NCI-H146 (cell line): ENCODE results near the gene AHI1.
"Not testable (repeated sequence)": the region's sequence is repeated elsewhere in the genome, so short reads cannot be mapped to it uniquely, and the experiment has no call there.

Experiments
- DNase-seq: peaks from one replicate; lab custom pipeline; 2025; lab: John Stamatoyannopoulos, UW

The AHI1 gene

DNA sequence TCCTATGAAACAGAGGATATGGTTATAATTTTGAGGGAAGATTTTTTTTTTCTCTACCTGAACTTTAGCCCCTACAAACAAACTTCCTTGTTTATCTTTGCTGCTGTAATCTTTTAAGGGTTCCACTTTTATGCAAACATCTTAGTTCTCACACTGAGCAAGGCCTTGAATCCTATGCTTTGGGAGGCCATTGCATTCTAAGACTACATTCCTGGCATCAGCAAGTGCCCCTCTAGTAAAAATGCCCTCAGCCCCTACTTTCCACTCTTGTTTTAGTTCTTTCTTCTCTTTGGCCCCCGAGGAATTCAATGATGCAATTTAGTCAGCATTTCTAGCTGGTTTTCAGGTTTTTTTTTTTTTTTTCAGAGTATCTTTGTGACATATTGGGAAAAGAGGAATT is 8.1 kb upstream of the AHI1 start:
- DNase-seq, result no peak

DNA sequence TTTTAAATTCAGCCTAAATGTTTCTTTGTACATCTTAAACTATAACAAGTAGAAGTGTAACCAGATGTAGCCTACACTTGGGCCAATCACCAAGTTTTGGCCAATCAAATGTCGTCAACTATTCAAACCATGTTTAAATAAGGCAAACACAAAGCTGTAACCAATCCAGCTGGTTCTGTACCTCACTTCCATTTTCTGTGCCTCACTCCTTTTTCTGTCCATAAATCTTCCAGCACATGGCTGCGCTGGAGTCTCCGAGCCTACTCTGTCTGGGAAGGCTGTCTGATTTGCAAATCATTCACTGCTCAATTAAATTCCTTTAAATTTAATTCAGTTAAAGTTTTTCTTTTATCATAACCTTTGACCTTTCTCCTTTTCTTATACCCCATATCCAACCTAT is 7.7 kb upstream of the AHI1 start:
- no peak for DNase-seq

DNA sequence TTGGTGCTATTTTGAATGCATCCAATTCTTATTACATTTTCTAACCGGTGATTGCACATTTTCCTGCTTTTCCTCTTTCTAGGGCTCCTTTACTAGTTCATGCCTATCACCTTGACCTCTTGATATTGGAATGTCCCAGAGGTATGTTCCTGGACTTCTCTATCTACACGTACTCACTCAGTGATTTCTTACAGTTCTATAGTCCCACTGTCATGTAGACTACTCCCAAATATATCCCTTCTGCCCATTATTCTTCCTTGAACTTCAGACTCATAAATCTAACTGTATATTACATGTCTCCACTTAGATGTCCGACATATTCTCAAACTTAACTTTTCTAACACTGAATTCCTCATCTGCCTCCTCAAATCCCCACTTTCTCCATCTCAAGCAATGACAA is 7.2 kb upstream of the AHI1 start:
- no peak for DNase-seq

DNA sequence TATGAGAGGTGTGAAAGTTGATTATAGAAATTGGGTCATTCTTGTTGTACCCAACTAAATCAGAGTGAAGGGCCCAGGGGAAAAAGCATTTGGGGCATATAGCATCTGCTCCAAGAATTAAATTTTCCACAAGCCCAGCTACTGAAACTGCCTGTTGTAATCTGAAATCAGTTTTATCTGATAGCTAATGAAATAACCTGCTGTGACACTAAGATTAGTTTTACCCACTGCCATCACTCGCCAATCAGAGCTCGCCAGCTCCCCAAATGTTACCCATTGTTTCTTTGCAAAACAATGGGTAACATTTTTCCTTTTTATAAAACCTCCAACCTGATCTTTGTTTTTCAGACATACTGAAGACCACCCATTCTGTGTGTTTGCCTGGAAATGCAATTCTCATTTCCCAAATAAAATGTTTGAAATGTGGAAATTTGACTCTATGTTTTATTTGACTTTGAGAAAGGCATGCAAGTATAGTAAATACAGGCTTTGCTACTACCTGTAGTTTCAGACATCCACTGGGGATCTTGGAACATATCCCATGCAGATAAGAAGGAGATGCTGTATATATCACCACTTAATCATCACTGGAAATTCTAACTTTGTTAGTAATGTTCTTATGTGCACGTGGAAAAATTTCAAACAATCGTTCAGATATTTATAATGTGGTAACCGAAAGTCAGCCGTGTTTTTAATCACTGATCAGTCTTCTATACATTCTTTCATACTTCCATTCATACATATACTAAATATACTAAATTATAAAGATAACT is 6.3 kb upstream of the AHI1 start:
- DNase-seq, result no peak

DNA sequence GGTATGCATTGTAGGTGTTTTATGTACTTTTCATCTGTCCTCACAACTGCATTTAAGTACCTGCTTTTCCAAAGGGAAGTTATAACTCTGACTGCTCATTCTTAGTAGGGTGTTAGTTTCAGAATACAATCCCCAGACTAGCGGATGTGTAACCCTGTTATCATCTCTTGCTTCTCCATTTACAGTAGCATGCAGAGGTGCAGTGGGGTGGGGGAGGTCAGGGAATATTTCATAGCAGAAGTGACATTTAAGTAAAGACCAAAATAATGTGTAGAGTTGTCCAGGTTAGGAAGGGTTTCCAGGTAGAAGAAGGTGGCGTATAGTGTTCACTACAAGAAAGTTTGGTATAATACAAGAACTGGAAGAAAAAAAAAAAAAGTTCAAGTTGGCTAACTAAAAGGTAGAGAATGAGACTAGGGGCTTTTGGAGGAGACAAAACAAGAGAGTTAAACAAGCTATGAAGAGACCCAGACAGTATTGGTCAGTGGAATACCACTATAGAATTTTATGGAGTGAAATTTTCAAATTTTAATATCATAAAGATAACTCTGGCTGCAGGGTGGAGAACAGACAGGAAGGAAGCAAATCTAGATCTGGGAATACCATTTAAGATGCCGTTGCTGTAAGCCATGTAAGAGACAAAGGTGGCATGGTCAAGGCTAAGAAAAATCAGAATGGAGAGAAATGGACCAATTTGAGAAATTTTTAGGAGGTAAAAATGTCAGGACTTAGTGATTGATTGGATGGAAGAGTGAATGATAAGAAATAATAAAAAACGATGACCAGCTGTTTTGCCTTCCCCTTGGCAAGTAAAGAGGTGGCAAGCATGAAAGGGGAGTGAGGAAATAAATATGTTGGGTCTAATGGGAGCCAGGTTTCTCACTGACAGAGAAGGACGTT is 2.2 kb upstream of the AHI1 start:
- no peak for DNase-seq

DNA sequence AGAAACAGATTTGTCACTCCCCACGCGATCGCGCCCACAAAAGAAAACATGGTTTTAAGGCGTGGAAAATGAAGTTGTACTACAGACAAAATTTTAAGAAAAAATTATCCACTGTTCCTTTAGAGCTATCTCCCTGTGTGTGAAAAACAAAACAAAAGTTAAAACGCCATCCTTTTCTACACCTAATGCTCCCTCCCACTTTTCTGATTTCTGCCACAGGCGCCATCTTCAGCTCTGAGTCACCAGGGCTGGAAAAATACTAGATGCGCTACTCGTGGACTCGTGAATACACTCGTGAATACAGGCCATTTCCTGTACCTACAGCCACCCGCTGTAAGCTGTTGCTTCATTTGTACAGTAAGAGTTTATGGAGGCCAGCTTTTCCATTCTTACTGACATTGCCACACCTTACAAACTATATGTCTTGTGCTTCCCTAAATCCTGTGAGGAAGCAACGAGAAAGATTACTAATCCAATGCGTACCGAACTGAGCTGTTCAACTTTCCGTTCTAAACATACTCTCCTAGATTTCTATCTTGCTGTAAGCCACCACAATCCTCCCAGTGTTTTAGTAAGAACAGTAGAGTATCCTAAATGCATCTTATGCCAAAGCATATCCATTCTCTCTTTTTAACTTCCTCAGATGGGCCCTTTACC is 773 bp upstream of the AHI1 start:
- DNase-seq, result peak; percentile 83

DNA sequence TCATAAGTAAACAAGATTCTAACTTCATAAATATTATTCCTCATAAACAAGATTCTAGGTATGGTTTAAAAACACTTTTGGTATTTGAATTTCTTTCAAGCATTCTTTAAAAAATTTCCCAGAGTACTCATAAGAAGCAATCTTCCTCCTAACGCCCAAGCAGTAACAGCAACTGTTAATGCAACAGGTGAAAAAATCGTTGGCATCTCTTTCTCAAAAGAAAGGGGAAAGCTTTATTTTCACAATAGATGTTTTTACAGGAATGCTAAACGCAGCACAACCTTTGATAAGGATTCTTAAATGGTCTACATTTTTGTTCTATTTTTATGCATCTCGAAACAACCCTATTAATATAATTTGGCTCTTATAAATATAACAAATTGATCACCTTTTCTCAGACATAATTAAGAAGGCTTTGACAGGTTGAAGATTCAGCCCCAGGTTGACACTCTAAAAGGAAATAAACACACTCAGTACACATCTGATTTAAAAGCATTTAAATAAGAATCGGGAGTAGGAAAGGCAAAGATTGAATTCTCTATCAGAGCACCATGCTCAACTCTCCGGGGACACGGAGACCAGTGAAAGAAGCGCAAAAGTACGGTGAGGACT is 634 bp downstream of the AHI1 start:
- DNase-seq, result peak; percentile 12

DNA sequence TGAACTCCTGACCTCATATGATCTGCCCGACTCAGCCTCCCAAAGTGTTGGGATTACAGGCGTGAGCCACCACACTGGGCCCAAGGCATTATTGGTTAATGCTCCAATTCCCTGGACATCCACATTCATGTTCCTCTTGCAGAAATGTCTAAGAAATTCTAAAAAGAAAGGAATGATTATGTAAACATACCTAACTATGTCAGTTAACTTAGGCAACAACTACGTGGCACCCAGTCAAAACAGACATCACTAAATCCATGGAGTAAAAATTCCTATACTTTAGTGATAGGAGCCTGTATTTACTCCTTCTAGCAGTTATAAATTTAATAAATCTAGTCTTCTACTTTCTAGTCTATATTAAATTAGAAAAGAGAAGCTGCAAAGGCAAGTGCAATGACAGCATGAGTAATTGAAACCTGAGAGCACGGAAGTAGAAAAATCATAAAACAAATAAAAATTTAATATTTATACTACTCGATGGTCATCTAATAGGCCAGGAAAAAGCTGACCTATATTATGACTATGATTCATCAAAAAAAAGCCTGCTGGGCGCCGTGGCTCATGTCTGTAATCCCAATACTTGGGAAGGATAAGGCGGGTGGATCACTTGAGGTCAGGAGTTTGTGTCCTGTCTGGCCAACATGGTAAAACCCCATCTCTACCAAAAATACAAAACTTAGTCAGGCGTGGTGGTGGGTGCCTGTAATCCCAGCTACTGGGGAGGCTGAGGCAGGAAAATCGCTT is 4.2 kb downstream of the AHI1 start:
- no peak for DNase-seq

DNA sequence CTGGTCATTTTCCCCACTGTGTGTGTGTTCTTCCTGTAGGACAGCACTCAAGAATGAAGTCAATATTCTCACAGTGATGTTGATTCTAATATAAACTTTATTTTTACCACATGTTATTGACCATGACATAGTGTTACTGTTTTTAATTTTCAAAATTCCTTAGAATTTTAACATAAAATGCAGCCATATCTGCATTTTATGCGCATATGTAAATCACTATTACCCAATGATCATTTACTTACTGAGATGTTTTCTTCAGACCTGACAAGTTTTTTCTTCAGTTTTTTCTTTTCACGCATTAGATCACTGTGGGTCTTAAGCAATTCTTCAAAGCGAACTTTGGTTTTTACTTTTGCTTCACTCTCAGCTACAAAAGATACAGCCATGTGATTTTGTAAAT is 7.2 kb downstream of the AHI1 start:
- no peak for DNase-seq

DNA sequence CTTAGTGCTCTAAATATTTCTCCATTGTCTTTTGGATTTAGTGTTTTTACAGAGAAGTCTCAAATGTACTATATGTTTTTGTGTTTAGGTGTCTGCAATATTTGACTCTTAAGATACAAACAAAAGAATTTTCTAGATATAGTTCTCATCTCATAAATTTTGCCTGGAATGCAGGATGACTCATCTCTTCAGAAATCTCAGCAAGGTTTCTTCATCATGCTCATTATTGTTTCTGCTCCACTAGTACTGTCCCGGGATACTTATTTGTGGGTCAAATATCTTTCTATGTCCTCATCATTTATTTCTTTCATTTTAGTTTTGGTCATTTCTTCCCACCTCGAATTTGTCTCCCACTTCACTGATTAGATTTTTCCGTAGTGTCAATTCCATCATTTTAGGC is 9.5 kb downstream of the AHI1 start:
- DNase-seq, result no peak

DNA sequence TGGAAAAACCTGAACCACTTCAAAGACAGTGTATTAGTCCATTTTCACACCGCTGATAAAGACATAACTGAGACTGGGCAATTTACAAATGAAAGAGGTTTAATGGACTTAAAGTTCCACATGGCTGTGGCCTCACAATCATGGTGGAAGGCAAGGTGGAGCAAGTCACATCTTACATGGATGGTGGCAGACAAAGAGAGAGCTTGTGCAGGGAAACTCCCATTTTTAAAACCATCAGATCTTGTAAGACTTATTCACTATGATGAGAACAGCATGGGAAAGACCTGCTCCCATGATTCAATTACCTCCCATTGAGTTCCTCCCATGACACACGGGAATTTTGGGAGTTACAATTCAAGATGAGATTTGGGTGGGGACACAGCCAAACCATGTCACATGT is 13.6 kb downstream of the AHI1 start:
- DNase-seq, result not testable (repeated sequence)

DNA sequence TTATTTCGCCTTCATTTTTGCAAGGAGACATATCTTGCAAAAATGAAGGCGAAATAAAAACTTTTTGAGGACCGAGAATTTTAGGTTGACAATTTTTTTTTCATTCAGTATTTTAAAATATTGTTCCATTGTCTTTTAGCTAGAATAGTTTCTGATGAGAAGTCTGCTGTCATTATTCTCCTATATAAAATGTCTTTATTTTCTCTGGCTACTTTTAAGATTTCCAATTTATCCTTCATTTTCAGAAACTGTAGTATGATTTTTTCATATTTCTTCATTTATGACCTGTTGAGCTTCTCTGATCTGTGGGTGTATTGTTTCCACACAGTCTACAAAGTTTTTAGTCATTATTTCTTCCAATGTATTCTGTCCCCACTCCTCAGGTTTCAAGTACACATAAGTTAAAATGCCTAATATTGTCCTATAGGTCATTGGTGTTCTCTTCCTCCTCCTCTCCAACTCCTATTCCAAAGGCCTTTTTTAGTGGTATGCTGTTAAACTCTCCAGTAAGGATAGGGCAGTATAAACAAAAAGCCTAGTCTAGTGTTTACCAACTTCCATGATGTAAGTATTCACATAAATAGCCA is 15.7 kb downstream of the AHI1 start:
- DNase-seq, result peak; percentile 21

DNA sequence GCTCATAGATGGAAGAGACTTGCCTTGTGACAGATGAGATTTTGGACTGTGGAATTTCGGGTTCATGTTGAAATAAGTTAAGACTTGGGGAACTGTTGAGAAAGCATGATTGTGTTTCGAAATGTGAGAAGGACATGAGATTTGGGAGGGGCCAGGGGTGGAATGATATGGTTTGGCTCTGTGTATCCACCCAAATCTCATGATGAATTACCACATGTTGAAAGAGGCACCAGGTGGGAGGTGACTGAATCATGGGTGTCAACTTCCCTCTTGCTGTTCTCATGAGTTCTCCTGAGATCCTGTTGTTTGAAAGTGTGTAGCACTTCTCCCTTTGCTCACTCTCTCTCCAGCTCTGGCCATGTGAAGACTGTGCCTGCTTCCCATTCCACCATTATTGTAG is 17.9 kb downstream of the AHI1 start:
- no peak for DNase-seq

DNA sequence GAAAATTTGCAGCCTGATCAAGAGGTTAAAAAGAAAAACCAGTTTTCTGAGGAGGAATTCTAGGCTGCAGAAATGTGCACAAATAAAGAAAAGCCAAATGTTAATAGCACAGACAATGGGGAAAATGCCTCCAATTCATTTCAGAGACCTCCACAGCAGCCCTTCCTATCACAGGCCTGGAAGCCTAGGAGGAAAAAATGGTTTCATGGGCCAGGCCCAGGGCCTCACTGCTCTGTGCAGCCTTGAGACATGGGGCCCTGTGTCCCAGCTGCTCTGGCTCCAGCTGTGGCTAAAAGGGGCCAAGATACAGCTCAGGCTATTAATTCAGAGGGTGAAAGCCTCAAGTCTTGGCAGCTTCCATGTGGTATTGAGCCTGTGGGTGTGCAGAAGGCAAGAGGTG is 18.9 kb downstream of the AHI1 start:
- DNase-seq, result no peak

DNA sequence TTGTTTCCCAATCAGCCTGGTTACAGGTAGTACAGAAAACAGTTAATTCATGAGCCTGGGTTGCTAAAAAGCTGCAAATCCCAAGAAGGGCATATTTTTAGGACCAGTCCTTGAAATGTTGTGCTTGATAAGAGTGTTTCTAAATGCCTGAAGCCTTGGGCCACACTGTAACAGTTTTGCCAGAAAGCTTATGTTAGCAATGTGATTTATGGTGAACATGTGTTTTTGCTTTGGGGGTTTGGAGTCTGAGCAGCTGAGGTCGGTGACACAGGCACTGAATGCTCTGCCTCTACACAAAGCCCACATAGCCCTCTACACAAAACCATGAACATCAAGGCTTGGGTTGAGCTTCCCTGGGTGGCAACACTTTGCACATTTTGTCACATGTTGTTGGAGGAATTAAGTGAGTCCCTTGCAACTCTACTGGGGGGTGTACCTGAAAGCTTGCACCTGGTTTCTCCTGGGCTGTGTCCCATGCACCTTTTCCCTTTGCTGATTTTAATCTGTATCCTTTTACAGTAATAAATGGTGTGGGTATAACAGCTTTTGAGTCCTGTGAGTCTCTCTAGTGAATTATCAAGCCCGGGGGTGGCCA is 22.2 kb downstream of the AHI1 start:
- no peak for DNase-seq

DNA sequence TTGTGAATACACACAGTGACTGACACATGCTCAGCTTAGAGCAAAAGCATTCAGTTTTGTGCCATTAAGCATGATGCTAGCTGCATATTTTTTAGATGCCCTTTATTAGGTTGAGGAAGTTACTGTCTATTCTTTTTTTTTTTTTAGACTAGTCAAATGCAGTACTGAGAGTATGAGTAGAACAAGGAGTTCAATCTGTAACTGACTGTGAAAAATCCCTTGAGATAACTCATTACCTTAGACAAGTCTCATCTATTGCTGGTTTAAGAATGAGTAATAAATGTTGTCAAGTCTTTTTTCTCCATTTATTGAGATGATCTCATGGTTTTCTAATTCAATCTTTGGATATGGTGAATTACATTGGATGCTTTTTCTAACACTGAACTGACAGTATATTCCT is 23.2 kb downstream of the AHI1 start:
- DNase-seq, result no peak

DNA sequence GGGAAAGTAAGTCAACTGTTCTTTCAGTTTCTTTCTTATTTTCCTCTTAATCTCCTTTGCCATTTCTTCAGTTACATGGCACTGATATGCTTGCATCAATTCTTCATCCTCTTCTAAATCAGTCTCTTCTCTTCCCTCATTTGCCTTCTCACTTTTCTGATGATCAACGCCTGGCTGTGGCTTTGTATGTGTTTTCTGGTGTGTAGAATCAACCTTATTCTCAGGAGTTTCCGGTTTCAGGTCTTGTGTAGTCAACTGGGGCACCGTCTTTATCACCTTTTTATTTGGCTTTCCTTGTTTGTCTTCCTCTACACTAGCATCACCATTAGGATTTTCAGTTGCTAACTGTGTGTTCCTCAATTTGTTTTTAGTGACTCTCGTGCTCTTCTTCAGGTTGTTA is 31.6 kb downstream of the AHI1 start:
- DNase-seq, result no peak

DNA sequence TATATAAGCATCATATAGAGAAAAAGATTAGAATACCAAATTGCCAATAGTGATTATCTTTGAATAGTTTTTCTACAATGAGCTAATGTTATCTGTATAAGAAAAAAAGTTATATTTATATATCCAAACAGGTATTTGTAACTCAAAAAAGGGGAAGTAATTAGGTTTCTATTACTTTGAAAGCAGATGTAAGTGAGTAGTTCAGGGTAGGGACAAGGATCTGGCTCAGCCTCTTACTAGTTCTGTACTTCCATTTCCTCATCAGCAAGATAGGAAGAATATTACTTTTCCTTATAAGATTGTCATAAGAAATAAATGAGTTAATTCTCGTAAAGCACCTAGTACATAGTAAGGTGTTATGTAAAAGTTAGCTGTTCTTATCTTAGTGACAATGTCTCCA is 32.2 kb downstream of the AHI1 start:
- no peak for DNase-seq

DNA sequence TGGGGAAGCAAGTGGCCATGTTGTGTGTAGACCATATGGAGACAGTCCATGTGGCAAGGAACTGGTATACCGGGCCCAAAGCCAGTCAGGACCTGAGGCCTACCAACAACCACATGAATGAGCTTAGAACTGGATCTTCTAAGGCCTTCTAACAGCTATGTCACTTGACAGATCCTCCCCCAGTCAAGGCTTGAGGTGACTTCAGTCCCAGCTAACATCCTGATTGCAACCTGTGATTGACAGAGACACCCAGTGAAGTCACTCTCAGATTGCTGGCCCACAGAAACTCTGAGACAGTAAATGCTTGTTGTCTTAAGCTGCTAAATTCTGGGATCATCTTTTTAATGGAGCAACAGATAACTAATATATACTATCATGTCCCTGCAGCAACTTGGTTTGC is 32.9 kb downstream of the AHI1 start:
- DNase-seq, result no peak

DNA sequence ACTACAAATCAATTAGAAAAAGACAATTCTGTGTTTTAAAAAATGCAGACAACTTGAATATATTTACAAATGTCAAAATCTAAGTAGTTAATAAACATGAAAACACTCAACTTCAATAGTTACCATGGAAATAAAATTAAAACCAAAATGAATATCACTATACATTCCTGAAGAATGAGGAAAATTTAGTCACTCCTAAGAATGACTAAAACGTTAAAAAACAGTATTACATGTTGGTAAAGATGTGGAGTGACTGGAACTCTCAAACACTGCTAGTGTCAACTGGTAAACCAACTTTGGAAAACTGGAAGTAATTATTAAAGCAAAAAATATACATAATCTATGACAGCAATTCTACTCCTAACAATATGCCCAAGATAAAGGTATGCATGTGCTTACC is 36.3 kb downstream of the AHI1 start:
- no peak for DNase-seq

DNA sequence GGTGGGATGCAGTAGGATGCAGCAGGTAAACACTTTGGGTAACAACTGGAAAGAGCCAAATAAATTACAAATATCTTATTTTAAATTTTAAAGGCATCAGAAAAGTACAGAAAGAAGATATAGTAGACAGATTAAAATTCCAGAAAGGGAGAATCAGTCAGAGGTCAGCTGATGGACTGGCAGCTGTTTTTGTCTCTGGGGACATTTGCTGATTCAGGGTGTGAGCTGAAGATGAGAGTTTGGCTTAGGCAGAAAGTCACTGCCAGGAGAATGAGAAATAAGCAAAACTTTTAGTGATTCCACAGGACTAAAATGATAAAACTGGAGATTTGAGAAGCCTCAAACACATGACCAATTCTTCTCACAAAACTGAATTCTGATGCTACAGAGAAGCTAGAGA is 39.5 kb downstream of the AHI1 start:
- DNase-seq, result no peak
